ENCODE data around the gene SAMD4B. TPM values are rescaled to one million over a fixed set of nuclear protein-coding genes. Genes with fewer than 3 reads are reported as not detected.

SAMD4B gene
- total and polyA plus RNA-seq, 10 of the 15 experiments (the other 5 are each of a cell fraction or from before 2014, with no cell fraction given), result 2.4 to 43.3 (median 23.9) TPM

GRCh38 chr19:39402346-39403300 is 60.4 kb downstream of the SAMD4B start (continued):
- TF ChIP-seq, protein P1, sequence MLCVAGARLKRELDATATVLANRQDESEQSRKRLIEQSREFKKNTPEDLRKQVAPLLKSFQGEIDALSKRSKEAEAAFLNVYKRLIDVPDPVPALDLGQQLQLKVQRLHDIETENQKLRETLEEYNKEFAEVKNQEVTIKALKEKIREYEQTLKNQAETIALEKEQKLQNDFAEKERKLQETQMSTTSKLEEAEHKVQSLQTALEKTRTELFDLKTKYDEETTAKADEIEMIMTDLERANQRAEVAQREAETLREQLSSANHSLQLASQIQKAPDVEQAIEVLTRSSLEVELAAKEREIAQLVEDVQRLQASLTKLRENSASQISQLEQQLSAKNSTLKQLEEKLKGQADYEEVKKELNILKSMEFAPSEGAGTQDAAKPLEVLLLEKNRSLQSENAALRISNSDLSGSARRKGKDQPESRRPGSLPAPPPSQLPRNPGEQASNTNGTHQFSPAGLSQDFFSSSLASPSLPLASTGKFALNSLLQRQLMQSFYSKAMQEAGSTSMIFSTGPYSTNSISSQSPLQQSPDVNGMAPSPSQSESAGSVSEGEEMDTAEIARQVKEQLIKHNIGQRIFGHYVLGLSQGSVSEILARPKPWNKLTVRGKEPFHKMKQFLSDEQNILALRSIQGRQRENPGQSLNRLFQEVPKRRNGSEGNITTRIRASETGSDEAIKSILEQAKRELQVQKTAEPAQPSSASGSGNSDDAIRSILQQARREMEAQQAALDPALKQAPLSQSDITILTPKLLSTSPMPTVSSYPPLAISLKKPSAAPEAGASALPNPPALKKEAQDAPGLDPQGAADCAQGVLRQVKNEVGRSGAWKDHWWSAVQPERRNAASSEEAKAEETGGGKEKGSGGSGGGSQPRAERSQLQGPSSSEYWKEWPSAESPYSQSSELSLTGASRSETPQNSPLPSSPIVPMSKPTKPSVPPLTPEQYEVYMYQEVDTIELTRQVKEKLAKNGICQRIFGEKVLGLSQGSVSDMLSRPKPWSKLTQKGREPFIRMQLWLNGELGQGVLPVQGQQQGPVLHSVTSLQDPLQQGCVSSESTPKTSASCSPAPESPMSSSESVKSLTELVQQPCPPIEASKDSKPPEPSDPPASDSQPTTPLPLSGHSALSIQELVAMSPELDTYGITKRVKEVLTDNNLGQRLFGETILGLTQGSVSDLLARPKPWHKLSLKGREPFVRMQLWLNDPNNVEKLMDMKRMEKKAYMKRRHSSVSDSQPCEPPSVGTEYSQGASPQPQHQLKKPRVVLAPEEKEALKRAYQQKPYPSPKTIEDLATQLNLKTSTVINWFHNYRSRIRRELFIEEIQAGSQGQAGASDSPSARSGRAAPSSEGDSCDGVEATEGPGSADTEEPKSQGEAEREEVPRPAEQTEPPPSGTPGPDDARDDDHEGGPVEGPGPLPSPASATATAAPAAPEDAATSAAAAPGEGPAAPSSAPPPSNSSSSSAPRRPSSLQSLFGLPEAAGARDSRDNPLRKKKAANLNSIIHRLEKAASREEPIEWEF (IDR thresholded peaks at IDR 0.05; ENCODE audit: insufficient replicate concordance, low read depth, low read length), result peak; percentile 60
- no peak for TF ChIP-seq ZNF24 (IDR thresholded peaks at IDR 0.05)
- no peak for TF ChIP-seq NFYB (IDR thresholded peaks at IDR 0.05; ENCODE audit: insufficient read depth, low read depth, low read length)
- 0 out of 2 replicates have a peak, but pooled peaks have one; percentile 9 for TF ChIP-seq BRCA1 (IDR thresholded peaks at IDR 0.05; ENCODE audit: low read depth, low read length)
- TF ChIP-seq NR2C1 (IDR thresholded peaks at IDR 0.05), result no peak
